HFFc6 (cell line): Measurements from ENCODE around the gene ADK. TPM values are rescaled to one million over a fixed set of nuclear protein-coding genes. Genes with fewer than 3 reads are reported as not detected.
"Not testable (repeated sequence)": the region's sequence is repeated elsewhere in the genome, so short reads cannot be mapped to it uniquely, and the experiment has no call there.

Source experiments
- DNase-seq: peaks from one replicate; pipeline ENCODE4 v3.0.0-alpha.2; 2018
- H3K27ac Mint-ChIP-seq: 2 replicates; pipeline ENCODE4 v1.8.0; 2020; ENCODE audit warnings: mild to moderate bottlenecking, mixed read lengths
- H3K27me3 Mint-ChIP-seq: 2 replicates; pipeline ENCODE4 v1.8.0; 2021; ENCODE audit warnings: mild to moderate bottlenecking, moderate library complexity, mixed read lengths; ENCODE audit not compliant: insufficient read depth
- H3K36me3 Mint-ChIP-seq: 2 replicates; pipeline ENCODE4 v1.8.0; 2021; ENCODE audit warnings: low read depth, mixed read lengths
- H3K4me1 Mint-ChIP-seq: 2 replicates; pipeline ENCODE4 v1.8.0; 2020; ENCODE audit warnings: low read depth, mixed read lengths
- H3K4me3 Mint-ChIP-seq: 2 replicates; pipeline ENCODE4 v1.8.0; 2020; ENCODE audit warnings: mild to moderate bottlenecking, moderate library complexity, mixed read lengths
- H3K9me3 Mint-ChIP-seq: 2 replicates; pipeline ENCODE4 v1.8.0; 2020; ENCODE audit warnings: mild to moderate bottlenecking, mixed read lengths
- CTCF ChIP-seq: fragments of 200-600 bp; sonication (generic); IDR thresholded peaks from 2 replicates; pipeline ENCODE4 v1.5.0; 2021; ENCODE audit warnings: antibody characterized with exemption, mild to moderate bottlenecking
- total RNA-seq, 6 experiments: library from RNA; stranded (reverse); fragmentation: NEBNext Ultra II Directional; extraction: Animal tissue kit (Norgen Biotek cat#: 25700); gene quantifications; 2 replicates in 1 of 6; 3 replicates in 5 of 6; pipeline ENCODE4 v1.2.3, GENCODE V29; 2021

ADK gene
- total RNA-seq, 6 experiments from 2014 or later, result 74.1 to 97.6 (median 86.0) TPM

- TF ChIP-seq CTCF, result no peak
- no peak overlapping the region for H3K4me3 Mint-ChIP-seq
- H3K27me3 Mint-ChIP-seq, result no peaks in the 10 kb centered on the region; the same call in 1 of the 2 replicates
- DNase-seq, result no peak
- no peaks in the 10 kb centered on the region for H3K9me3 Mint-ChIP-seq
- H3K4me1 Mint-ChIP-seq, result no peaks in the 10 kb centered on the region
- H3K36me3 Mint-ChIP-seq, result no peaks in the 10 kb centered on the region
- no peak overlapping the region for H3K27ac Mint-ChIP-seq
These were observed 405.2 kb downstream of the ADK start for GRCh38 chr10:74556072-74556705.

- Mint-ChIP-seq H3K36me3 (no peaks in the 10 kb centered on the region), H3K27ac (no peak overlapping the region), H3K4me1 (no peaks in the 10 kb centered on the region), H3K27me3 (no peaks in the 10 kb centered on the region; the same call in 1 of the 2 replicates), H3K4me3 (no peak overlapping the region), H3K9me3 (no peaks in the 10 kb centered on the region)
- TF ChIP-seq CTCF, result no peak
- no peak for DNase-seq
These were observed 406.1 kb downstream of the ADK start for GRCh38 chr10:74557098-74557497.

GRCh38 chr10:74558403-74558802, 407.4 kb downstream of the ADK start:
- H3K27ac Mint-ChIP-seq, result no peak overlapping the region

GRCh38 chr10:74558897-74559296, 407.9 kb downstream of the ADK start:
- H3K27ac Mint-ChIP-seq, result no peak overlapping the region
- no peaks in the 10 kb centered on the region for H3K9me3 Mint-ChIP-seq
- TF ChIP-seq CTCF, result no peak
- no peak for DNase-seq
- no peaks in the 10 kb centered on the region for H3K36me3 Mint-ChIP-seq
- H3K27me3 Mint-ChIP-seq, result no peaks in the 10 kb centered on the region; the same call in 1 of the 2 replicates
- no peaks in the 10 kb centered on the region for H3K4me1 Mint-ChIP-seq
- H3K4me3 Mint-ChIP-seq, result no peak overlapping the region

More at GRCh38 chr10:74558403-74558802, 407.4 kb downstream of the ADK start:
- Mint-ChIP-seq H3K4me3 (no peak overlapping the region), H3K4me1 (no peaks in the 10 kb centered on the region), H3K36me3 (no peaks in the 10 kb centered on the region), H3K9me3 (no peaks in the 10 kb centered on the region), H3K27me3 (no peaks in the 10 kb centered on the region; the same call in 1 of the 2 replicates)
- TF ChIP-seq CTCF, result no peak
- DNase-seq, result no peak

- H3K4me3 Mint-ChIP-seq, H3K27me3 Mint-ChIP-seq, DNase-seq, H3K27ac Mint-ChIP-seq, H3K4me1 Mint-ChIP-seq: not testable (repeated sequence)
- peaks cover 12% of the 10 kb centered on the region for H3K9me3 Mint-ChIP-seq
- peaks cover 26% of the 10 kb centered on the region for H3K36me3 Mint-ChIP-seq
These were observed 417.9 kb downstream of the ADK start for GRCh38 chr10:74568896-74569295.

GRCh38 chr10:74573497-74573896, 422.5 kb downstream of the ADK start:
- not testable (repeated sequence) for H3K27me3 Mint-ChIP-seq, H3K27ac Mint-ChIP-seq, H3K4me3 Mint-ChIP-seq, H3K4me1 Mint-ChIP-seq, DNase-seq
- peaks cover 12% of the 10 kb centered on the region for H3K9me3 Mint-ChIP-seq
- H3K36me3 Mint-ChIP-seq, result peaks cover 14% of the 10 kb centered on the region
